ENCODE results near the gene GRP. TPM values are rescaled to one million over a fixed set of nuclear protein-coding genes. Genes with fewer than 3 reads are reported as not detected.

The GRP gene
- total RNA-seq, 3 donors from 2014 or later (not counting 1 experiment from before 2014, with no cell fraction given): not detected

- no peak for DNase-seq
- H3K27me3 Mint-ChIP-seq (ENCODE audit: low read depth in 2 of 2): peaks cover 50 to 61% of the 10 kb centered on the region in 2 donors
These were observed 45.5 kb downstream of the GRP start for GRCh38 chr18:59265246-59265973.

DNA sequence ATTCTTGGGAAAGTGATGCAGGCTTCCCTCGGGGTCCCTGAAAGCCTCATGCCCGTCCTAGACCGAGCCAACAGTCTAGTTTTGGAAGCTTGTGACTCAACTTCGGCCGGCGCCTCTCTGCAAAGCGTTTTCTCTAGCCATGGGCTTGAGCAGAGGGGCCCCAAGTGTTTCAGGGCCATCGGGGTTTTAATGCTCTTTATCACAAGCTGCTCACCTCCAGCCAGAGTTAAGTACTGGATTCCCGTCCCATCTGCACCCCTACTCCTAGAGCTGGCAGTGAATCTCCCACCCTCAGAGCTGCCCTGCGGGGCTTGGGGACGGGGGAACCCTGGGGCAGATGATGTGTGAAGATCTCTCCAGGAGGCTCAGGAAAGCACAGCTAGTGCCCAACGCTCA lies 46.0 kb downstream of the GRP start:
- no peaks in the 10 kb centered on the region for H3K9me3 ChIP-seq (ENCODE audit: control insufficient read depth, insufficient read depth, low read length)
- WGBS (ENCODE audit: insufficient coverage): 14% methylated on average over 12 of the region's 12 CpGs
- Mint-ChIP-seq H3K36me3 (no peaks in the 10 kb centered on the region), H3K9me3 (no peaks in the 10 kb centered on the region), H3K27me3 (ENCODE audit: low read depth in 2 of 2) (peaks cover 53 to 66% of the 10 kb centered on the region in 2 donors), H3K4me3 (peak overlapping the region; percentile 49), H3K4me1 (peaks cover 6 to 12% of the 10 kb centered on the region in 2 donors), H3K27ac (no peak overlapping the region)
- H3K27ac ChIP-seq (ENCODE audit: low read length): no peak overlapping the region
- H3K4me1 ChIP-seq (ENCODE audit: control insufficient read depth, insufficient read depth, low read length): peaks cover 15% of the 10 kb centered on the region
- no peaks in the 10 kb centered on the region for H3K36me3 ChIP-seq (ENCODE audit: control insufficient read depth, insufficient read depth, low read length)
- peaks cover 59% of the 10 kb centered on the region for H3K27me3 ChIP-seq (ENCODE audit: control insufficient read depth, insufficient read depth, low read length)
- intact Hi-C loops (cut with micrococcal nuclease): no loop called here
- no peak for ATAC-seq
- TF ChIP-seq, protein P1, sequence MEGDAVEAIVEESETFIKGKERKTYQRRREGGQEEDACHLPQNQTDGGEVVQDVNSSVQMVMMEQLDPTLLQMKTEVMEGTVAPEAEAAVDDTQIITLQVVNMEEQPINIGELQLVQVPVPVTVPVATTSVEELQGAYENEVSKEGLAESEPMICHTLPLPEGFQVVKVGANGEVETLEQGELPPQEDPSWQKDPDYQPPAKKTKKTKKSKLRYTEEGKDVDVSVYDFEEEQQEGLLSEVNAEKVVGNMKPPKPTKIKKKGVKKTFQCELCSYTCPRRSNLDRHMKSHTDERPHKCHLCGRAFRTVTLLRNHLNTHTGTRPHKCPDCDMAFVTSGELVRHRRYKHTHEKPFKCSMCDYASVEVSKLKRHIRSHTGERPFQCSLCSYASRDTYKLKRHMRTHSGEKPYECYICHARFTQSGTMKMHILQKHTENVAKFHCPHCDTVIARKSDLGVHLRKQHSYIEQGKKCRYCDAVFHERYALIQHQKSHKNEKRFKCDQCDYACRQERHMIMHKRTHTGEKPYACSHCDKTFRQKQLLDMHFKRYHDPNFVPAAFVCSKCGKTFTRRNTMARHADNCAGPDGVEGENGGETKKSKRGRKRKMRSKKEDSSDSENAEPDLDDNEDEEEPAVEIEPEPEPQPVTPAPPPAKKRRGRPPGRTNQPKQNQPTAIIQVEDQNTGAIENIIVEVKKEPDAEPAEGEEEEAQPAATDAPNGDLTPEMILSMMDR (IDR thresholded peaks at IDR 0.05): no peak
- DNase-seq: no peak
- no peak overlapping the region for H3K4me3 ChIP-seq (ENCODE audit: low read length)

More at GRCh38 chr18:59265246-59265973, 45.5 kb downstream of the GRP start:
- peaks cover 15% of the 10 kb centered on the region for H3K4me1 ChIP-seq (ENCODE audit: control insufficient read depth, insufficient read depth, low read length)
- peaks cover 55% of the 10 kb centered on the region for H3K27me3 ChIP-seq (ENCODE audit: control insufficient read depth, insufficient read depth, low read length)
- TF ChIP-seq, protein P1 (IDR thresholded peaks at IDR 0.05): no peak
- Mint-ChIP-seq H3K36me3 (no peaks in the 10 kb centered on the region), H3K9me3 (no peaks in the 10 kb centered on the region), H3K4me1 (peaks cover 6 to 12% of the 10 kb centered on the region in 2 donors), H3K27ac (no peak overlapping the region), H3K4me3 (peak overlapping the region; percentile 49)
- H3K36me3 ChIP-seq (ENCODE audit: control insufficient read depth, insufficient read depth, low read length): no peaks in the 10 kb centered on the region
- intact Hi-C loops (cut with micrococcal nuclease): no loop called here
- no peak overlapping the region for H3K27ac ChIP-seq (ENCODE audit: low read length)
- WGBS (ENCODE audit: insufficient coverage): 5% methylated on average over 38 of the region's 38 CpGs
- no peak overlapping the region for H3K4me3 ChIP-seq (ENCODE audit: low read length)
- H3K9me3 ChIP-seq (ENCODE audit: control insufficient read depth, insufficient read depth, low read length): no peaks in the 10 kb centered on the region
- no peak for ATAC-seq

DNA sequence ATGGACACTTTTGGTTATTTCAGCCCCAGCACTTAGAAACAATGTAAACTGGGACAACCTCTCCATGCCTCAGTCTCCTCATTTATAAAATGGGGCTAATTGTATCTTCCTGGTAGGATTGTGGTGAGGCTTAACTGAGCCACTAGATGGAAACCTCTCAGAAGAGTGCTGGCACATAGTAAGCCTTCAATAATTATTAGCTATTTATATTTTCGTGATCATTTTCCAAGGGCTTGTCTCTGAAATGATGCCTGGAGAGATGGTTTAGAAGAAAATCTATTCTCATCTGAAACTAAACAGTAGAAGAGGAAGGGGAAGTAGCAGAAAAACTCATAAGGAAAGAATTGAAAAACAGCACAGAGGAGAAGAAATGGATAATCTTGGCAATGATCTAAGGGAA lies 46.5 kb downstream of the GRP start:
- intact Hi-C loops (cut with micrococcal nuclease): no loop called here
- TF ChIP-seq, protein P1 (IDR thresholded peaks at IDR 0.05): no peak
- DNase-seq: no peak

More for the DNA sequence above, 46.5 kb downstream of the GRP start:
- no peak for ATAC-seq
- Mint-ChIP-seq H3K27me3 (ENCODE audit: low read depth in 2 of 2) (peaks cover 58 to 71% of the 10 kb centered on the region in 2 donors), H3K4me1 (peaks cover 6 to 12% of the 10 kb centered on the region in 2 donors), H3K36me3 (no peaks in the 10 kb centered on the region), H3K9me3 (no peaks in the 10 kb centered on the region), H3K4me3 (peak overlapping the region; percentile 49), H3K27ac (no peak overlapping the region)
- Histone ChIP-seq H3K4me1 (ENCODE audit: control insufficient read depth, insufficient read depth, low read length) (peaks cover 15% of the 10 kb centered on the region), H3K36me3 (ENCODE audit: control insufficient read depth, insufficient read depth, low read length) (no peaks in the 10 kb centered on the region), H3K4me3 (ENCODE audit: low read length) (no peak overlapping the region), H3K27me3 (ENCODE audit: control insufficient read depth, insufficient read depth, low read length) (peaks cover 64% of the 10 kb centered on the region), H3K9me3 (ENCODE audit: control insufficient read depth, insufficient read depth, low read length) (no peaks in the 10 kb centered on the region), H3K27ac (ENCODE audit: low read length) (no peak overlapping the region)
- no CpG with 5 or more reads among the region's 1 CpG for WGBS (ENCODE audit: insufficient coverage)
